ENCODE data around the gene DGKQ.

The DGKQ gene

DNA sequence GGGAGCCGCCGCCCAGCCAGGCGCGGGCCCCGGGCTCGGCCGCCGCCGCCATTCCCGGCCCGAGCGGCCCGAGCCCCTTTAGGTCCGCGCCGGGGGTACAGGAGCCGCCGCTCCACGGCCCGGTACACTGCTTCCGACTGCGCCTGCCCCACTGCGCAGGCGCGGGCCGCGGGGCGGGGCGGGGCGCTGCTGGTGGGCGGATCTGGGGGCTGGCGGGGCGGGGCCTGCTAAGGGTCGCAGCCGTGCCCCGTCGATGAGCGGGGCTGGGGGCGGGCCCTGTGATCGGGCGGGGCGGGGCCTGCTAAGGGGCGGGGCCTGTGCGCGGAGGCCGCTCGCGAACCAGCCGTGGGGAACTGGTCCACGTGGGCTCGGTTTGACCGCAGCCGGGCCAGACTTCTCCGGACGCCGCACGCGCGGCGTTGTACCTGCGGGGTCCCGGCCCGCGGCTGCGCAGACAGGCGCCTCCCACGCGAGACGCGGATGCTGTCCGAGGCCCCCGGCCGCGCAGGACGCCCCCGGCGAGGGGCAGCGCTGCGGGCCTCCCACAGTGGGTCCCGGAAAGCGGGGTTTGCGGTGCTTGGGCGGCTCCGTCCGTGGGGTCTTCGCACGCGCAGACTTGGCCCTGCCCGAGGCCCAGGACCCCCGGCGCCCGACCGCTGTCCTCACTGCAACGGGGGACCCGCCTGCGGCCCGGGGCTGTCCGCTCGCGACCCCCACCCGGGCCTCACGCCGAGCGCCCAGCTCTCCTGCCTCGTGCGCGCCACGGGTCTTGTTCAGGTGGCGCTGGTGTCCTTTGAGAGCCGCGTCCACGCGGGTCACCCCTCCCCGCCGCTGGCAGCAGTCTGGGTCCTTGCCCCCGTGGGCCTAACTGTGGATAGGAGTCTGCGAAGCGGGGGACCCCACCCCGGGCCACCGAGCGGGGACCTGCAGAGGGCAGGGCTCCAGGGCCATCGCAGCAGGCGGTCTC is at the start of gene DGKQ:
Gene DGKQ, minus strand, starts transcription at position 139 of the 967 bp plus-strand sequence. Its CDS starts 87 bp downstream, at position 52.
- TF ChIP-seq, protein P1, sequence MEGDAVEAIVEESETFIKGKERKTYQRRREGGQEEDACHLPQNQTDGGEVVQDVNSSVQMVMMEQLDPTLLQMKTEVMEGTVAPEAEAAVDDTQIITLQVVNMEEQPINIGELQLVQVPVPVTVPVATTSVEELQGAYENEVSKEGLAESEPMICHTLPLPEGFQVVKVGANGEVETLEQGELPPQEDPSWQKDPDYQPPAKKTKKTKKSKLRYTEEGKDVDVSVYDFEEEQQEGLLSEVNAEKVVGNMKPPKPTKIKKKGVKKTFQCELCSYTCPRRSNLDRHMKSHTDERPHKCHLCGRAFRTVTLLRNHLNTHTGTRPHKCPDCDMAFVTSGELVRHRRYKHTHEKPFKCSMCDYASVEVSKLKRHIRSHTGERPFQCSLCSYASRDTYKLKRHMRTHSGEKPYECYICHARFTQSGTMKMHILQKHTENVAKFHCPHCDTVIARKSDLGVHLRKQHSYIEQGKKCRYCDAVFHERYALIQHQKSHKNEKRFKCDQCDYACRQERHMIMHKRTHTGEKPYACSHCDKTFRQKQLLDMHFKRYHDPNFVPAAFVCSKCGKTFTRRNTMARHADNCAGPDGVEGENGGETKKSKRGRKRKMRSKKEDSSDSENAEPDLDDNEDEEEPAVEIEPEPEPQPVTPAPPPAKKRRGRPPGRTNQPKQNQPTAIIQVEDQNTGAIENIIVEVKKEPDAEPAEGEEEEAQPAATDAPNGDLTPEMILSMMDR (IDR thresholded peaks at IDR 0.05; ENCODE audit: low read depth, low read length): no peak
- peak; percentile 71 for DNase-seq (ENCODE audit: extremely low read depth, low read depth)

DNA sequence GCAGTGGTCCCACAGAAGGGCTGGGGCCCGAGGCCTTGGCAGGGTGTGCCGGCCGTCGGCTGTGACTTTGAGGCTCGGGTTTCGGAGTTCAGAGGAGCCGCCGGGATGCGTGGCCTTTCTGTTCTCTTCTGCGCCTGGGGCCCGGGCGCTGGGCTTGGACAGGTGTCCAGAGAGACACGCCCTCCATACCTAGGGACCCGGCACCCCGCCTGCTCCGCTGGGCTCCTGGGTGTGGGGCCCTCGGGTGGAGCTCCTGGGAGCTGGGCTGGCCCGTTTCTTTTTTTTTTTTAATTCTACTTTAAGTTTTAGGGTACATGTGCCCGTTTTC is 49.3 kb upstream of the DGKQ start:
- TF ChIP-seq, protein P1 (IDR thresholded peaks at IDR 0.05; ENCODE audit: low read depth, low read length): no peak
- no peak for DNase-seq (ENCODE audit: extremely low read depth, low read depth)

DNA sequence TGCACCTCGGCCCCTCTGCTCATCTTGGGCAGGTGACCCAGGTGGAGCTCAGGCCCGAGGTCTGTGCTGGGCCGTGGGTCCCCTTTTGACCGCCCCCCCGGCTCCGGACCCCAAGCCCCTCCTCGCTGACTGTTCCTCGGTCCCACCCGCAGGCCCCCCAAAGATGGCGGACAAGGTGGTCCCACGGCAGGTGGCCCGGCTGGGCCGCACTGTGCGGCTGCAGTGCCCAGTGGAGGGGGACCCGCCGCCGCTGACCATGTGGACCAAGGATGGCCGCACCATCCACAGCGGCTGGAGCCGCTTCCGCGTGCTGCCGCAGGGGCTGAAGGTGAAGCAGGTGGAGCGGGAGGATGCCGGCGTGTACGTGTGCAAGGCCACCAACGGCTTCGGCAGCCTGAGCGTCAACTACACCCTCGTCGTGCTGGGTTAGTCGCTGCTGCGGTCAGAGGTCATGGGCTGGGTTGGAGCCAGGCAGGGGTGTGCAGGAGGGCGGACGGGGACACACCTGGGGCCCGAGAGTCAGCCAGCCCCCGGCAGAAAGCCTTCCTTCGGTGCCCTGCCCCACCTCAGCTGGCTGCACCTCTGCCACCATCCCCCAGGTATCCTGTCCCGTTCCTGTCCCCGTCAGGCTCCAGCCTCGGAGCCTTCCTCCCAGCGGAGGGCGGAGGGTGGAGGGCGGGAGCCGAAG is 48.8 kb upstream of the DGKQ start:
- TF ChIP-seq, protein P1 (IDR thresholded peaks at IDR 0.05; ENCODE audit: low read depth, low read length): no peak
- no peak for DNase-seq (ENCODE audit: extremely low read depth, low read depth)

GRCh38 chr4:1021386-1022050 is 48.1 kb upstream of the DGKQ start:
- TF ChIP-seq, protein P1 (IDR thresholded peaks at IDR 0.05; ENCODE audit: low read depth, low read length): no peak

DNA sequence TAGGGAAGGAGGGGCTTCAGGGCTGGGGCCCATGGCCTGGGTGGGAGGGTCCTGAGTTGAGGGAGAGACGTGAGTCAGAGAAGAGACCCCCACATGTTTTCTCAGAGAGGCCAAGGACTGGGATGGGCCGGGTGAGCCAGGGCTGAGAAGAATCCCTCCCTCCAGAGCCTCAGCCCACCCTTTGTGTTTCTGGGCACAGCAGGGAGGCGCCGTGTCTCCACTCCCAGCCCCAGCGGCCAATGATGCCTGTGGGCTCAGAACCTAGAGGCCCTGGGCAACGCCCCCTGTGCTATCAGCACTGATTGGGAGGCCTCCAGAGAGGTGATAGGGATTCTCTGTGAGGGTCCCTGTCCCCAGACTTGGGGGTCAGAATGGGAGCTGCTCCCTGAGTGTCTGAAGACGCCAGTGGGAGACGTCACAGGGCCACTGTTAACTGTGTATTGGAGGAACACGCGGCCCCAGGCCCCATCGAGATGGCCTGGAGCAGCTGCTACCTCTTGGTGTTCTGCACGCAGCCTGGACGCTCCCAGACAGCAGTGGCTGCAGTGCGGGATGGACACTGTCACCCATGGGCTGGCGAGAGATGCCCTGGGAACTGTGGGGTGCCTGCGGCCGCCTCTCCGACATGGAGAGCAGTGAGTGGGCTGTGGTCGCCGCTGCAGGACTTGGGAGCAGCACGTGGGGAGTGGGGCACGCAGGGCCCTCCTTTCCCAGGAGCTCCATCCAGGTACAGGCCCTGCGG is 46.5 kb upstream of the DGKQ start:
- DNase-seq (ENCODE audit: extremely low read depth, low read depth): no peak
- TF ChIP-seq, protein P1 (IDR thresholded peaks at IDR 0.05; ENCODE audit: low read depth, low read length): no peak

More at GRCh38 chr4:1021386-1022050, 48.1 kb upstream of the DGKQ start:
- DNase-seq (ENCODE audit: extremely low read depth, low read depth): no peak

GRCh38 chr4:1019320-1019719 is 46.0 kb upstream of the DGKQ start:
- no peak for DNase-seq (ENCODE audit: extremely low read depth, low read depth)
- TF ChIP-seq, protein P1 (IDR thresholded peaks at IDR 0.05; ENCODE audit: low read depth, low read length): no peak

Data from AG09319 (cell line).